Astrocyte of the cerebellum (primary cell): ENCODE measurements around the gene BYSL.

Experiments used
- DNase-seq: peaks from one replicate; pipeline ENCODE4 v3.0.0-alpha.2; 2011; ENCODE audit warnings: low read depth
- H3K4me3 ChIP-seq: 2 replicates; pipeline ENCODE4 v1.5.1; 2011; ENCODE audit warnings: mild to moderate bottlenecking, low read depth, low read length, moderate library complexity
- CTCF ChIP-seq: IDR thresholded peaks from 2 replicates; pipeline ENCODE4 v1.5.1; 2012; ENCODE audit warnings: low read length, low read depth, moderate library complexity, mild to moderate bottlenecking; ENCODE audit errors: missing control alignments
- in situ Hi-C: cut with HindIII; loops from 2 replicates; pipeline ENCODE4 v1.10.0; 2017; ENCODE audit warnings: low sequenced_read_pairs

Gene BYSL

DNA sequence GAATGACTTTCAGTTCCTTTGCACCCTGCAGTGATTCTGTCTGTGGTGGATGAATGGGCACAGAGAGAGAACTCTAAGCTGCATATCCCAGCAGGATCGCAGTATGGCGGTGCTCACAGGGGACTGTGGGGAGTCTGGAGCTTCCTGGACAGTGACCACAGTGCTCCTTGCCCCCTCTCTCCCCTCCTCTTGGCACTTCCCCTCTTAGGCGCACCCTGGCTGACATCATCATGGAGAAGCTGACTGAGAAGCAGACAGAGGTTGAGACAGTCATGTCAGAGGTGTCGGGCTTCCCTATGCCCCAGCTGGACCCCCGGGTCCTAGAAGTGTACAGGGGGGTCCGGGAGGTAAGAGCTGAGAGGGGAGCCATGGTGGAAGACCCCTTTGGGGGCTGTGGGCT, 8.6 kb downstream of the BYSL start:
- no peak for TF ChIP-seq CTCF
- no peak overlapping the region for H3K4me3 ChIP-seq
- no peak for DNase-seq
- in situ Hi-C loops: loop anchor here (5.0 kb wide), 2 partner anchors 58 to 107 kb away; no protein-coding TSS in a partner anchor

- in situ Hi-C loops: loop anchor here (5.0 kb wide), 2 partner anchors 59 to 106 kb away; no protein-coding TSS in a partner anchor
- no peak for TF ChIP-seq CTCF
- no peak overlapping the region for H3K4me3 ChIP-seq
- no peak for DNase-seq
Measured at GRCh38 chr6:41931792-41932191, 10.5 kb downstream of the BYSL start.

GRCh38 chr6:41932378-41932777, 11.1 kb downstream of the BYSL start:
- no peak for DNase-seq
- in situ Hi-C loops: loop anchor here (5.0 kb wide), 2 partner anchors 60 to 105 kb away; no protein-coding TSS in a partner anchor
- H3K4me3 ChIP-seq: no peak overlapping the region
- no peak for TF ChIP-seq CTCF

GRCh38 chr6:41934278-41935192, 13.2 kb downstream of the BYSL start:
- TF ChIP-seq CTCF: no peak
- no peak for DNase-seq
- in situ Hi-C loops: loop anchor here (5.0 kb wide), 2 partner anchors 62 to 103 kb away; no protein-coding TSS in a partner anchor
- H3K4me3 ChIP-seq: no peak overlapping the region

DNA sequence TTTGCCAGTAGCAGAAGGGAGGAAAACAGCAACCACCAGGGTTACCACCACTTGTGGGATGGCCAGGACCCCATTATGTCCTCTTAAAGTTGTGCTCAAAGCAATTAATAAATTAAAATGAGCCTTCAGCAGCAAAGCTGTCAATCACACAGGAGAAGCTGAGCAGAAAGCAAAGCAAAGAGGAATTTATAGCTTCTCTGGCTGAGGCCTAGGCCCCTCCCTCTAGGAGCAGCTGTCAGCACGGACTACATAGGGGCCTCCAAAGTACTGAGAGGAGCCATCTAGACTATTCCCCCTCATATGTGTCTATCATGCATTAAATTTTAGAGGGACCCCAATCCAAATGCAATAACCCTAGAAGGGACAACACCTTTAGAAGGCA, 13.9 kb downstream of the BYSL start:
- DNase-seq: no peak
- no peak overlapping the region for H3K4me3 ChIP-seq
- TF ChIP-seq CTCF: no peak
- in situ Hi-C loops: no loop called here

- no peak overlapping the region for H3K4me3 ChIP-seq
- in situ Hi-C loops: no loop called here
- no peak for DNase-seq
- TF ChIP-seq CTCF: no peak
Measured at GRCh38 chr6:41935685-41936072, 14.4 kb downstream of the BYSL start.
